OCI-LY1 (cell line): ENCODE measurements around the gene SF1.
A peak's percentile ranks its signal among the peaks of the same experiment; 100 is the strongest.

Experiments used
- H2AFZ ChIP-seq: fragments of 200-600 bp; sonication (generic), shearing (Covaris generic); 2 replicates; pipeline ENCODE4 v1.6.0; 2014; ENCODE audit warnings: antibody characterized with exemption, mild to moderate bottlenecking, low read length
- H3F3A ChIP-seq: fragments of 200-600 bp; sonication (generic), shearing (Covaris generic); 2 replicates; pipeline ENCODE4 v1.6.0; 2014; ENCODE audit warnings: mild to moderate bottlenecking, antibody characterized with exemption, low read length, moderate library complexity; ENCODE audit not compliant: insufficient read depth
- H3K27ac ChIP-seq: fragments of 200-600 bp; sonication (generic); 2 replicates; pipeline ENCODE4 v1.5.1; 2014; ENCODE audit warnings: low read length, mixed run types, mild to moderate bottlenecking, low read depth; ENCODE audit not compliant: poor library complexity, severe bottlenecking
- H3K27me3 ChIP-seq: fragments of 200-600 bp; sonication (generic); 2 replicates; pipeline ENCODE4 v1.6.0; 2014; ENCODE audit warnings: antibody characterized with exemption, mild to moderate bottlenecking, low read length, moderate library complexity; ENCODE audit not compliant: insufficient read depth
- H3K36me3 ChIP-seq: fragments of 200-600 bp; sonication (generic); 2 replicates; pipeline ENCODE4 v1.6.1; 2014; ENCODE audit warnings: mild to moderate bottlenecking, antibody characterized with exemption, low read length, moderate library complexity, mixed read lengths; ENCODE audit not compliant: insufficient read depth
- H3K4me1 ChIP-seq: fragments of 200-600 bp; sonication (generic); 2 replicates; pipeline ENCODE4 v1.5.1; 2014; ENCODE audit warnings: mild to moderate bottlenecking, low read length, moderate library complexity; ENCODE audit not compliant: insufficient read depth, severe bottlenecking
- H3K4me2 ChIP-seq: fragments of 200-600 bp; sonication (generic), shearing (Covaris generic); 2 replicates; pipeline ENCODE4 v1.6.1; 2014; ENCODE audit warnings: low read length
- H3K4me3 ChIP-seq: fragments of 200-600 bp; sonication (generic); 2 replicates; pipeline ENCODE4 v1.5.1; 2014; ENCODE audit warnings: low read length, low read depth, mild to moderate bottlenecking, mixed read lengths; ENCODE audit not compliant: poor library complexity, severe bottlenecking
- H3K79me2 ChIP-seq: fragments of 200-600 bp; shearing (Covaris generic); 2 replicates; pipeline ENCODE4 v1.6.1; 2016; ENCODE audit warnings: mixed run types, low read length, mixed read lengths; ENCODE audit not compliant: insufficient read depth
- H3K9ac ChIP-seq: fragments of 200-600 bp; sonication (generic), shearing (Covaris generic); 2 replicates; pipeline ENCODE4 v1.6.1; 2014; ENCODE audit warnings: mild to moderate bottlenecking, low read length, mixed read lengths
- H3K9me2 ChIP-seq: fragments of 200-600 bp; sonication (generic), shearing (Covaris generic); 2 replicates; pipeline ENCODE4 v1.6.1; 2014; ENCODE audit warnings: low read depth, mild to moderate bottlenecking, low read length, mixed read lengths
- H3K9me3 ChIP-seq: fragments of 200-600 bp; shearing (Covaris generic); 2 replicates; pipeline ENCODE4 v1.6.1; 2014; ENCODE audit warnings: low read length, mixed read lengths
- H4K20me1 ChIP-seq: fragments of 200-600 bp; sonication (generic), shearing (Covaris generic); 2 replicates; pipeline ENCODE4 v1.6.0; 2016; ENCODE audit warnings: mild to moderate bottlenecking, low read length; ENCODE audit not compliant: insufficient read depth
- CTCF ChIP-seq: fragments of 200-600 bp; sonication (generic), shearing (Covaris generic); IDR thresholded peaks from 2 replicates; pipeline ENCODE4 v1.5.1; 2017; ENCODE audit warnings: mild to moderate bottlenecking, antibody characterized with exemption, low read length, moderate library complexity, mixed read lengths
- EZH2 ChIP-seq: fragments of 200-600 bp; sonication (generic), shearing (Covaris generic); IDR thresholded peaks from 2 replicates; pipeline ENCODE4 v1.8.0; 2017; ENCODE audit warnings: borderline replicate concordance, mixed run types, mild to moderate bottlenecking, antibody characterized with exemption, low read length, moderate library complexity, mixed read lengths

Gene SF1

GRCh38 chr11:64776425-64776824, 1.9 kb downstream of the SF1 start:
- H3K4me1 ChIP-seq, result peaks cover 69% of the 10 kb centered on the region
- peaks cover 6% of the 10 kb centered on the region; the same call in 1 of the 2 replicates for H3F3A ChIP-seq
- TF ChIP-seq EZH2 (no peak), CTCF (no peak)
- no peak overlapping the region for H3K27ac ChIP-seq
- H2AFZ ChIP-seq, result no peak overlapping the region
- H4K20me1 ChIP-seq, result peaks cover 13% of the 10 kb centered on the region
- H3K79me2 ChIP-seq, result peaks cover 27% of the 10 kb centered on the region
- H3K9ac ChIP-seq, result peak overlapping the region; percentile 90
- H3K9me2 ChIP-seq, result no peaks in the 10 kb centered on the region
- peak overlapping the region; percentile 99 for H3K4me3 ChIP-seq
- no peaks in the 10 kb centered on the region for H3K9me3 ChIP-seq
- H3K36me3 ChIP-seq, result peaks cover 61% of the 10 kb centered on the region
- H3K4me2 ChIP-seq, result peak overlapping the region; percentile 87
- H3K27me3 ChIP-seq, result no peaks in the 10 kb centered on the region

- Histone ChIP-seq H3K27ac (no peak overlapping the region), H3K9me3 (no peaks in the 10 kb centered on the region), H3K4me3 (no peak overlapping the region), H3K79me2 (peaks cover 27% of the 10 kb centered on the region), H2AFZ (no peak overlapping the region), H4K20me1 (peaks cover 13% of the 10 kb centered on the region), H3K9ac (no peak overlapping the region), H3K36me3 (peaks cover 84% of the 10 kb centered on the region), H3K9me2 (no peaks in the 10 kb centered on the region), H3F3A (peaks cover 16% of the 10 kb centered on the region), H3K4me1 (peaks cover 58% of the 10 kb centered on the region), H3K4me2 (no peak overlapping the region), H3K27me3 (no peaks in the 10 kb centered on the region)
- TF ChIP-seq EZH2 (no peak), CTCF (no peak)
Observed at GRCh38 chr11:64774144-64774543, 4.2 kb downstream of the SF1 start.

GRCh38 chr11:64772303-64773018, 5.9 kb downstream of the SF1 start:
- Histone ChIP-seq H3F3A (peaks cover 19% of the 10 kb centered on the region), H3K4me2 (peak overlapping the region; percentile 27; the same call in 1 of the 2 replicates)

More at GRCh38 chr11:64772303-64773018, 5.9 kb downstream of the SF1 start:
- peaks cover 57% of the 10 kb centered on the region for H3K4me1 ChIP-seq
- H3K79me2 ChIP-seq, result peaks cover 26% of the 10 kb centered on the region
- H3K36me3 ChIP-seq, result peaks cover 100% of the 10 kb centered on the region
- peak overlapping the region; percentile 68 for H3K27ac ChIP-seq
- H3K27me3 ChIP-seq, result no peaks in the 10 kb centered on the region
- TF ChIP-seq EZH2 (no peak), CTCF (no peak)
- H3K9ac ChIP-seq, result no peak overlapping the region; the same call in 1 of the 2 replicates
- H3K9me3 ChIP-seq, result no peaks in the 10 kb centered on the region
- peaks cover 13% of the 10 kb centered on the region for H4K20me1 ChIP-seq
- no peak overlapping the region for H2AFZ ChIP-seq
- H3K4me3 ChIP-seq, result no peak overlapping the region
- no peaks in the 10 kb centered on the region for H3K9me2 ChIP-seq
